Keratinocyte (primary cell): ENCODE data around the gene GPC3.
"Not testable (repeated sequence)": the region's sequence is repeated elsewhere in the genome, so short reads cannot be mapped to it uniquely, and the experiment has no call there.

Experiments
- CTCF ChIP-seq, 3 experiments: IDR thresholded peaks in 1 of 3; conservative IDR thresholded peaks in 1 of 3; optimal IDR thresholded peaks in 1 of 3; 2 replicates in 2 of 3; 3 replicates in 1 of 3; pipeline versions ENCODE3 to v1.5.1; 2011; ENCODE audit warnings: low read length in 3 of 3, mild to moderate bottlenecking in 3 of 3, moderate library complexity in 2 of 3, control low read depth in 1 of 3, inconsistent platforms in 1 of 3; ENCODE audit not compliant: insufficient read depth in 2 of 3; ENCODE audit errors: extremely low read depth in 1 of 3
- EZH2 ChIP-seq: IDR thresholded peaks from one replicate; pipeline ENCODE4 v1.6.1; 2012; ENCODE audit warnings: inconsistent platforms, mild to moderate bottlenecking, low read length, moderate library complexity

DNA sequence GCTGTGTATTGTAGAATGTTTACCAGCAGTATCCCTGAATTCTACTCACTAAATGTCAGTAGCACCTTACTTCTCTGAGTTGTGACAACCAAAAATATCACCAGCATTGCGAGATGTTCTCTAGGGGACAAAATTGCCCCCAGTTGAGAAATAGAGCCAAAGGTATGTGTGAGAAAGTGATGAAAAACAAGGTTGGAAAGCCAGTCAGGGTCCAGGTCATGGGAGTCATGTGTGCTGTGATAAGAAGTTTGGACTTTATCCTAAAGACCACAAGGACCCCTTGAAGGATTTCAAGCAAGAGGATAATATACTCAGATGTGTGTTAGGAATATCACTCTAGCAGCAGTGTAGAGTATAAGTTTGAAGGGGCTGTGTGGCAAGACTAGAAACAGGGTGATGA, 30.9 kb upstream of the GPC3 start:
- not testable (repeated sequence) for TF ChIP-seq EZH2; CTCF (optimal IDR thresholded peaks at IDR 0.05 in 1 of 3, IDR thresholded peaks at IDR 0.05 in 1 of 3, conservative IDR thresholded peaks at IDR 0.05 in 1 of 3; ENCODE audit: extremely low read depth in 1 of 3, insufficient read depth in 2 of 3, low read length in 3 of 3)
